HepG2 (cell line): ENCODE results near the gene MITF. TPM values are rescaled to one million over a fixed set of nuclear protein-coding genes. Genes with fewer than 3 reads are reported as not detected.

ENCODE experiments used
- ATAC-seq: fragments of 200-7000 bp; cut with Tn5 transposase; 3 replicates; pipeline ENCODE4 v1.9.1; 2020; ENCODE audit warnings: mild to moderate bottlenecking, moderate library complexity
- BruUV-seq: library from RNA; stranded (reverse); fragments of 400-500 nt; replicated peaks from 2 replicates; lab custom pipeline; 2021; lab: Mats Ljungman, UMichigan
- CTCF ChIA-PET: fragments of 300-600 bp; formaldehyde crosslinking; extraction: SDS; loops from one replicate; lab custom pipeline; 2021; ENCODE audit warnings: low total read pairs, inconsistent platforms, low intra/inter-chr PET ratio; lab: Yijun Ruan, JAX
- POLR2A ChIA-PET: fragments of 350-600 bp; sonication (Branson Sonifier 250); formaldehyde crosslinking; loops from one replicate; lab custom pipeline; 2020; ENCODE audit warnings: antibody characterized with exemption, inconsistent platforms; lab: Yijun Ruan, JAX
- DNase-seq: peaks from one replicate; pipeline ENCODE4 v3.0.0-alpha.2; 2015; ENCODE audit warnings: low spot score
- FAIRE-seq: peaks from 3 replicates; lab custom pipeline; 2011; peaks lifted over from hg19 to GRCh38; lab: Jason Lieb, UNC
- H2AFZ ChIP-seq: one replicate; pipeline ENCODE4 v1.6.1; 2011; ENCODE audit warnings: low read length, inconsistent platforms
- H3K27ac ChIP-seq: fragments of 300-600 bp; 3 replicates; pipeline ENCODE4 v1.8.0; 2011; ENCODE audit warnings: mixed run types, mild to moderate bottlenecking, mixed read lengths, low read length, inconsistent platforms; ENCODE audit not compliant: insufficient read depth; ENCODE audit errors: extremely low read length
- H3K27me3 ChIP-seq, 2 experiments: fragments of 200-600 bp in 1 of 2; 2 replicates in 1 of 2; 3 replicates in 1 of 2; pipeline versions ENCODE4 v1.6.0 to v1.8.0; 2011; ENCODE audit warnings: low read length in 2 of 2, mild to moderate bottlenecking in 2 of 2, moderate library complexity in 2 of 2, inconsistent platforms in 1 of 2; ENCODE audit not compliant: insufficient read depth in 2 of 2, control insufficient read depth in 1 of 2
- H3K36me3 ChIP-seq, 2 experiments: fragments of 200-600 bp in 1 of 2; replicated peaks in 1 of 2; 2 replicates in 1 of 2; 3 replicates in 1 of 2; pipeline versions ENCODE4 v1.5.1 to v1.8.0; 2011; ENCODE audit warnings: low read length in 2 of 2, inconsistent platforms in 1 of 2; ENCODE audit not compliant: insufficient read depth in 2 of 2, control insufficient read depth in 1 of 2
- H3K4me1 ChIP-seq: 2 replicates; pipeline ENCODE4 v1.5.1; 2012; ENCODE audit warnings: low read length, inconsistent platforms; ENCODE audit not compliant: insufficient read depth
- H3K4me2 ChIP-seq: 2 replicates; pipeline ENCODE4 v1.6.0; 2011; ENCODE audit warnings: low read depth, low read length, inconsistent platforms
- H3K4me3 ChIP-seq, 3 experiments: fragments of 200-600 bp in 1 of 3; sonication (generic), shearing (Covaris generic) in 1 of 3; replicated peaks in 1 of 3; 2 replicates each; pipeline ENCODE4 v1.5.1; 2011 to 2016; ENCODE audit warnings: low read length in 3 of 3, inconsistent platforms in 2 of 3, low read depth in 2 of 3, mild to moderate bottlenecking in 2 of 3, control low read depth in 1 of 3, mixed read lengths in 1 of 3; ENCODE audit not compliant: insufficient read depth in 1 of 3
- H3K79me2 ChIP-seq: one replicate; pipeline ENCODE4 v1.6.1; 2011; ENCODE audit warnings: low read length, inconsistent platforms; ENCODE audit not compliant: insufficient read depth
- H3K9ac ChIP-seq: 2 replicates; pipeline ENCODE4 v1.6.0; 2011; ENCODE audit warnings: mild to moderate bottlenecking, low read depth, low read length, inconsistent platforms; ENCODE audit not compliant: insufficient read depth
- H3K9me3 ChIP-seq: 2 replicates; pipeline ENCODE4 v1.5.1; 2012; ENCODE audit warnings: mild to moderate bottlenecking, low read length
- H4K20me1 ChIP-seq: 2 replicates; pipeline ENCODE4 v1.6.0; 2011; ENCODE audit warnings: inconsistent platforms, mild to moderate bottlenecking, low read length, moderate library complexity; ENCODE audit not compliant: insufficient read depth
- CEBPB ChIP-seq: IDR thresholded peaks from 2 replicates; pipeline ENCODE4 v1.6.1; 2011; ENCODE audit warnings: low read depth, low read length, improper control_type of control experiment, borderline replicate concordance
- PAWR ChIP-seq: sonication (generic); formaldehyde crosslinking; IDR thresholded peaks from 2 replicates; pipeline ENCODE4 v1.4.0; 2020; ENCODE audit warnings: missing genetic modification reagents, mild to moderate bottlenecking, borderline replicate concordance
- SALL2 ChIP-seq: sonication (generic); formaldehyde crosslinking; IDR thresholded peaks from 2 replicates; pipeline ENCODE4 v1.8.1; 2023; ENCODE audit warnings: mild to moderate bottlenecking, missing genetic modification reagents, inconsistent platforms
- SCMH1 ChIP-seq: sonication (generic); formaldehyde crosslinking; IDR thresholded peaks from 2 replicates; pipeline ENCODE4 v1.9.0; 2021; ENCODE audit warnings: missing genetic modification reagents, mild to moderate bottlenecking, borderline replicate concordance
- SMAD3 ChIP-seq: sonication (generic); formaldehyde crosslinking; IDR thresholded peaks from 2 replicates; pipeline ENCODE4 v1.4.0; 2020; ENCODE audit warnings: missing genetic modification reagents
- SSRP1 ChIP-seq: IDR thresholded peaks from 2 replicates; pipeline ENCODE4 v1.6.1; 2016; ENCODE audit warnings: control low read depth
- ZFY ChIP-seq: sonication (generic); formaldehyde crosslinking; IDR thresholded peaks from 2 replicates; pipeline ENCODE4 v1.4.0; 2020; ENCODE audit warnings: missing genetic modification reagents
- ZNF333 ChIP-seq: sonication (generic); formaldehyde crosslinking; IDR thresholded peaks from 2 replicates; pipeline ENCODE4 v1.4.0; 2020; ENCODE audit warnings: mild to moderate bottlenecking, missing genetic modification reagents, borderline replicate concordance
- ZNF451 ChIP-seq: sonication (generic); formaldehyde crosslinking; IDR thresholded peaks from 2 replicates; pipeline ENCODE4 v1.5.0; 2020; ENCODE audit warnings: mild to moderate bottlenecking, missing genetic modification reagents
- ZNF713 ChIP-seq: sonication (generic); formaldehyde crosslinking; IDR thresholded peaks from 2 replicates; pipeline ENCODE4 v1.4.0; 2020; ENCODE audit warnings: mild to moderate bottlenecking, missing genetic modification reagents
- WGBS: methylation state at CpG from one replicate; pipeline ENCODE4 v1.1.6; 2017; ENCODE audit warnings: low lambda C conversion rate; 5-methylcytosine and 5-hydroxymethylcytosine counted together
- in situ Hi-C: cut with HindIII; loops from 2 replicates; pipeline ENCODE4 v1.10.0; 2017; ENCODE audit warnings: low pct_unique_long_range_greater_than_20kb; ENCODE audit not compliant: extremely low pct_ligation_motif_present
- intact Hi-C: fragments of 100-400 bp; cut with micrococcal nuclease; formaldehyde crosslinking; loops from one replicate; pipeline ENCODE4 v1.10.0; 2022; ENCODE audit not compliant: unreplicated experiment
- polyA plus RNA-seq, 8 experiments: library from polyadenylated mRNA; depleted of rRNA in 3 of 8; stranded (reverse) in 7 of 8; unstranded in 1 of 8; fragments of >200 nt; fragmentation: Illumina TruSeq in 4 of 8; extraction: Trizol in 4 of 8; gene quantifications; 2 replicates each; pipeline versions ENCODE4 v1.2.1 to v1.2.3, GENCODE V29; 2011 to 2016; ENCODE audit warnings: low read depth in 4 of 8, missing spikeins in 1 of 8, mixed read lengths in 1 of 8; ENCODE audit not compliant: insufficient read depth in 1 of 8
- total RNA-seq, 5 experiments: library from RNA; depleted of rRNA; stranded (reverse); fragments of >200 nt; fragmentation: Illumina TruSeq; extraction: Trizol; gene quantifications; 2 replicates each; pipeline ENCODE4 v1.2.3, GENCODE V29; 2016; ENCODE audit warnings: low read depth in 1 of 5
- TF ChIP-seq, protein P1 (sequence below): sonication (generic); formaldehyde crosslinking; IDR thresholded peaks from 2 replicates; pipeline ENCODE4 v1.4.0; 2020; ENCODE audit warnings: missing genetic modification reagents
- TF ChIP-seq, protein P2 (sequence below): sonication (generic); formaldehyde crosslinking; IDR thresholded peaks from 2 replicates; pipeline ENCODE4 v1.5.0; 2020; ENCODE audit warnings: missing genetic modification reagents
- TF ChIP-seq, protein P3 (sequence below): sonication (generic); formaldehyde crosslinking; IDR thresholded peaks from 2 replicates; pipeline ENCODE4 v1.8.0; 2022; ENCODE audit warnings: mild to moderate bottlenecking, missing genetic modification reagents, moderate library complexity

Gene MITF
- total and polyA plus RNA-seq, 2 of the 13 experiments (the other 11 are each of a cell fraction or from before 2014, with no cell fraction given) = 0.12 to 0.38 TPM

DNA sequence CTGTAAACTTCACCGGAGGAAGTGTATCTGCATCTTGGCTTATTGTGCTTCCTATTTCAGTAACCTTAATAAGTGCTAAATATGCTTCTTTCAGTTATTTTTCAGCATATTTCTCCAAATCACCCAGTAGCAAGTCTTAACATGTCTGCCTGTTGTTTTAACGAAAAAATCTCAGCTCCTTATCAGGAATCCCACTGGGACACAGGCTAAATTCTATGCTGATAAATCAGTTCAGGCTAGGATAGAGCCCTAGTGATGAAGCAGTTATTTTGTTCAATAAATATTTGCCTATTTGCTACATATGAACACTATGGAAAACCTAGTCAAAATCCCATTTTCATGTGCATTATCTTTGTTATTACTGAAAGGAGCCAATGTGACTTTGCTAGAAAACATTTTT is 8.2 kb upstream of the MITF start (continued):
- TF ChIP-seq SMAD3 (no peak), SALL2 (CRISPR knock-in tag) (no peak), PAWR (no peak), CEBPB (no peak)
- TF ChIP-seq, protein P1, sequence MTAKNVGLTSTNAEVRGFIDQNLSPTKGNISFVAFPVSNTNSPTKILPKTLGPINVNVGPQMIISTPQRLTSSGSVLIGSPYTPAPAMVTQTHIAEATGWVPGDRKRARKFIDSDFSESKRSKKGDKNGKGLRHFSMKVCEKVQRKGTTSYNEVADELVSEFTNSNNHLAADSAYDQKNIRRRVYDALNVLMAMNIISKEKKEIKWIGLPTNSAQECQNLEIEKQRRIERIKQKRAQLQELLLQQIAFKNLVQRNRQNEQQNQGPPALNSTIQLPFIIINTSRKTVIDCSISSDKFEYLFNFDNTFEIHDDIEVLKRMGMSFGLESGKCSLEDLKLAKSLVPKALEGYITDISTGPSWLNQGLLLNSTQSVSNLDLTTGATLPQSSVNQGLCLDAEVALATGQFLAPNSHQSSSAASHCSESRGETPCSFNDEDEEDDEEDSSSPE = no peak
- TF ChIP-seq, protein P2, sequence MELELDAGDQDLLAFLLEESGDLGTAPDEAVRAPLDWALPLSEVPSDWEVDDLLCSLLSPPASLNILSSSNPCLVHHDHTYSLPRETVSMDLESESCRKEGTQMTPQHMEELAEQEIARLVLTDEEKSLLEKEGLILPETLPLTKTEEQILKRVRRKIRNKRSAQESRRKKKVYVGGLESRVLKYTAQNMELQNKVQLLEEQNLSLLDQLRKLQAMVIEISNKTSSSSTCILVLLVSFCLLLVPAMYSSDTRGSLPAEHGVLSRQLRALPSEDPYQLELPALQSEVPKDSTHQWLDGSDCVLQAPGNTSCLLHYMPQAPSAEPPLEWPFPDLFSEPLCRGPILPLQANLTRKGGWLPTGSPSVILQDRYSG = no peak

DNA sequence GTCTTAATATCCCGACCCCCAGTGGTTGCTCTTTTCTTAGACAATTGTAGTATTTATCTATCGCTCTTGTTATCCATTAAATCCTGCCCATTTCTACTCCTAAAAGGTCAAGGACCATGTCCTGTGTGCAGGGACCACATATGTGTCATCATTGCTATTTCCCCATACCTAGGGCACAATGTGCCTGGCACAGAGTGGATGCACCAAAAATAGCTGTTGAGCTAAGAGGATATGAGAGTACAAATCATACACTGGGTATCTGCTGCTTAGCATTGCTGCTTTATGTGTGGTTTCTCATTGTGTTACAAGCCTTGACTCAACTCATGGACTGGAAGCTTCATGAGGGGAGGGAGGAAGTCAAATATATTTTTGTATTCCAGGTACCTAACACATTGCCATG is 3.4 kb upstream of the MITF start:
- no peak overlapping the region for H3K9ac ChIP-seq
- ChIA-PET CTCF (no interaction called here), POLR2A (no interaction called here)
- H3K36me3 ChIP-seq = no peaks in the 10 kb centered on the region
- FAIRE-seq (no peak), DNase-seq (no peak), ATAC-seq (no peak)
- no TSS peak for BruUV-seq
- peaks cover 0 to 11% of the 10 kb centered on the region in 2 experiments; a peak in 3 of 5 replicates for H3K27me3 ChIP-seq
- peaks cover 17% of the 10 kb centered on the region for H3K4me1 ChIP-seq
- TF ChIP-seq SMAD3 (no peak), SSRP1 (no peak), ZNF713 (no peak), ZNF333 (CRISPR knock-in tag) (no peak), SCMH1 (no peak), ZNF451 (CRISPR knock-in tag) (no peak), ZFY (CRISPR knock-in tag) (no peak)
- TF ChIP-seq, protein P3, sequence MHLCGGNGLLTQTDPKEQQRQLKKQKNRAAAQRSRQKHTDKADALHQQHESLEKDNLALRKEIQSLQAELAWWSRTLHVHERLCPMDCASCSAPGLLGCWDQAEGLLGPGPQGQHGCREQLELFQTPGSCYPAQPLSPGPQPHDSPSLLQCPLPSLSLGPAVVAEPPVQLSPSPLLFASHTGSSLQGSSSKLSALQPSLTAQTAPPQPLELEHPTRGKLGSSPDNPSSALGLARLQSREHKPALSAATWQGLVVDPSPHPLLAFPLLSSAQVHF (CRISPR knock-in tag) = no peak
- H4K20me1 ChIP-seq = no peaks in the 10 kb centered on the region
- no peak overlapping the region for H2AFZ ChIP-seq
- H3K27ac ChIP-seq = no peak overlapping the region
- 0% methylated on average over 2 of the region's 2 CpGs for WGBS
- intact Hi-C loops = no loop called here
- in situ Hi-C loops = no loop called here
- H3K4me2 ChIP-seq = no peak overlapping the region
- no peaks in the 10 kb centered on the region for H3K9me3 ChIP-seq
- H3K4me3 ChIP-seq = no peak overlapping the region
- no peaks in the 10 kb centered on the region for H3K79me2 ChIP-seq
